Measurements from ENCODE around the gene ZNF584. TPM values are rescaled to one million over a fixed set of nuclear protein-coding genes. Genes with fewer than 3 reads are reported as not detected.

Gene ZNF584
- 7.5 and 13.3 TPM in 2 replicates for total RNA-seq

DNA sequence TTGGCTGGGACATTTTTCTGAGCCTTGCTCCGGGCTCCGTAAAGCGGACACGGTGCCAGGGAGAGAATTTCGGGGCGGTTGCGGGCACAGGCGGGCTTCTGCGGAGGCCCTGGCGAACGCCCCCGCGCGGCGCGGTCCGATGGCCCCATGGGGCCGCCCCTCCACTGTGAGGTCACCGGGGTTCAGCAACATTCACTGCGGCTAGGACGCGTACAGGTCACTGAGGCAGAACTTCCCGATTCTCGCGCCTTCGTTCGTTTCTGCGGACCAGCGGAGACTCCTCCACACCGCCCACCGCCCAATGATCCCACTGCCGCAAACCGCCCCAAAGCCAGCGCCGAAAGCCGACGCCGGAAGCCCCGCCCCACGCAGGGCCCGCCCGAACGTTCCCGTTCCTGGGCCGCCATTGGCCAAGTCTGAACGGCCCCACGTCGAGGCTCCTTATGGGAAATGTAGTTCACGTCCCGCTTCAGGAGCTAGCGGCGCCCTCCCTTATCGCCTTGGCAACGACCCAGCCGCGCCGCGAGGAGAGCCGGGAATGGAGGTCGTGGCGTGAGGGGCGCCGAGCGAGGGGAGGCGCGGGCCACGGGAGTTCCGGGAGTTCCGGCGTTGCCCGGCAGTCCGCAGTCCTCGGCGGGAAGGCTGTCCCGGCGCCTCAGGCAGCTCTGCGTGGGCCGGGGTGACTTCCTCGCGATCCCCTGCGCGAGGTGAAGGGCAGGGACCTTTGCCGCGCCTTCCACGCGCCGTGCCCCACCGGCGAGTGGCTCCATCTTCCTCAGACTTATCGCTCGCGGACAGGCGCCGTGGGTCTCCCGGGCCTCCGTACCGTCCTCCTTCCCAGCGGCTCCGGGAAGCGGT, at the start of gene ZNF584:
Gene ZNF584 (plus strand): TSS at position 498 of the 858 bp plus-strand sequence. CDS start 499 bp downstream, outside the sequence.

DNA sequence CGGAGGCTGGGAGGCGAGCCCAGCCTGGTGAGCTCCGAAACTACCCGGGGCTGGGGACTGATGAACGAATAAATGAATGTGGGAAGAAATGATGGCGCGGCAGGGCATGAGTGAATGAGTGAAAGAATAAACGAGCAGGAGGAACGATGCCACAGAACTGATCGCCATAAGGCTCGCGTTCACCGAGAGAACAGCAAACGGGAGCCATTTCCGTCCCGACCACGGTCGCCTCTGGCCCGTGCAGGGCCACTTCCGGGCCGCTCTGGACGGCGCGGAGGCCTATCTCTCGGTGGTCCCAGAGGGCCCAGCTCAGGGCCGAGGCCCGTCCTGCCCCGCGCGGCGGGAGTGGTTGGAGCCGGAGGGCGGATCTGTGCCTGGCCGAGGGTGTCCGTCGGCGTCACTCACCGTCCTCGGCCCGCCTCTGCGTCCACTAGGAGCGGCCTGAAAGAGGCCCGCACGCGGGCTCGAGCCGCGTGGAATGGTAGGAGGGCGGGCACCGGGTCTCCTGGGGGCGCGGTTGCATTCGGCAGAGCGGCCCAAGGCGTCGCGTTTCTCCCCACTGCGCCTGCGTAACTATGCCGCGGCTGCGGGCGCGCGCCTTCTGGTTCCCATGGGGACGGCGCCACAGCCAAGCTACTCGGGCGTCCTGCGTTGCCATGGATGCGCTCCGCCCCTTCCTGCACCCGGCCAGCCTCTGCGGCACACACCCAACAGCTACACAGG, 46.0 kb upstream of the ZNF584 start, which contains the start of gene ZNF497:
Gene ZNF497 (minus strand): TSS at position 480 of the 723 bp plus-strand sequence. CDS start 5,116 bp downstream, outside the sequence.

DNA sequence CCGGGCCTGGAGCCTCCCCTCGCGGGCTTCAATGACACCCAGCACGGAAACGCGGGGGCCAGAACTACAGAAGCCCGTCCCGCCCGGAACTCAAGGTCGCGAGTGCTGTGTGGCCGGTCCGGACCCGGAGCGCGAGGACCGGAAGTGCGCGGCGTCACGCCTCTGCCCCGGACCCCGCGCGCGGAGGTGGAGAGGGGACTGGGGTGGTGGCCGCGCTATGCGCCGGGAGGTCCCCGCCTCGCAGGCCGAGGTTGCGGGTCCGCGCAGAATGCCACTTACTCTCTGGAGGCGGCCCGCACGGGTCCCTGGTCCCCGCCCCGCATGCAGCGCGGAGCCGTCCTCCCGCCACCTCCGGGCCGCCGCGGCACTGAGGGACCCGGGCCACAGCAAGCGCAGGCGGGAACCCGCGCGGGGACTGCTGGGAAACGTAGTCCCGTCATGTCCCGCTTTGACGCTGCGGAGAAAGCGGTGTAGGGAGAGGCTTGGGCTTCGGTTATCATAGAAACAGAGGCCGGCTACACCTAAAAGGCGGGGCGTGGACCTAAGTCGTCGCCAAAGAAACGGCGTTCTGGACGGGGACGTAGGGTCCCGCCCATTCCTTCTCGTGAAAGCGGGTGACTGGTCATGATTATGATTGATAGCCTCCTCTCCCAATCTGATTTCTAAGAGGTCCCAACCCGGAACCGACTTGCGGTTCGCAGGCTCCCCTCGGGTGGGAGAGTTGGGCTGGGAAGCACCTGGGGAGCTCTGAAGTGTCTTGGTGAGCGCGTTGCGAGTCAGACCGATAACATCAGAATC, 27.6 kb upstream of the ZNF584 start, which contains the start of gene ZNF837:
Gene ZNF837 (minus strand): TSS at position 369 of the 798 bp plus-strand sequence. CDS start 11,698 bp downstream, outside the sequence.

DNA sequence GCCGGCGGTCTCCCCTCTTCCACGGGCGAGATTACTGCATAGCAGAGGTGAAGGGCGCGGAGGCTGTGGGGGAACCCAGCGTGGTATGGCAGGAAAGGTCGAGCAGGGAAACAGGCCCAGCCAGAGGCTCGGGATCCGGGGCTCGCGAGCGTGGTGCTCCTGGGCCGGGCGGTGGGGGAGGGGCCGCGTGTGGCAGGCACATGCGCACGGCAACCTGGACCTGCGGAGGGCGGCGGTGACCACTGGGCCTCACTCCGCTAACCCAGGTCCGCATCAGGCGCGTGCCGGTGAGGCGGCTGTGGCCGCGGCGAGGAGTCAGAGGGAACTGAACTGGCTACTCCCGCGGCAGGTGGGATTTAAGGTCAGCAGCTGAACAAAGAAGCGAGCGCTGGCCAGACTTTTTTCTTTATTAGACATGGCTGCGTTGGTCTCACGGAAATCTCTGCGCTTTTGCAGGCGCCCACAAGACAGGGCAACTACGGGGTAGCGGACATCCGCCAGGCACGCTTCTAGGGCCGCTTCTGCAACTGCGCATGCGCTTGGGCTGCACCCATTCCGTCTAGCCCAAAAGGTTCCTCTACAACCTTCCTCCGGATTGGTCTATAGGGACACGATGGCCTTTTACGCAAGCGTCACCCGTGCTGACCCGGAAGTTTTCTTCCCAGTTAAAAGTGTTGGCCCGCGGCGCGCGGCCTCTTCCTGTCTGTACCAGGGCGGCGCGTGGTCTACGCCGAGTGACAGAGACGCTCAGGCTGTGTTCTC, 21.7 kb upstream of the ZNF584 start, which contains the start of gene RPS5:
Gene RPS5 (plus strand): TSS at position 694 of the 762 bp plus-strand sequence. CDS start 869 bp downstream, outside the sequence.

DNA sequence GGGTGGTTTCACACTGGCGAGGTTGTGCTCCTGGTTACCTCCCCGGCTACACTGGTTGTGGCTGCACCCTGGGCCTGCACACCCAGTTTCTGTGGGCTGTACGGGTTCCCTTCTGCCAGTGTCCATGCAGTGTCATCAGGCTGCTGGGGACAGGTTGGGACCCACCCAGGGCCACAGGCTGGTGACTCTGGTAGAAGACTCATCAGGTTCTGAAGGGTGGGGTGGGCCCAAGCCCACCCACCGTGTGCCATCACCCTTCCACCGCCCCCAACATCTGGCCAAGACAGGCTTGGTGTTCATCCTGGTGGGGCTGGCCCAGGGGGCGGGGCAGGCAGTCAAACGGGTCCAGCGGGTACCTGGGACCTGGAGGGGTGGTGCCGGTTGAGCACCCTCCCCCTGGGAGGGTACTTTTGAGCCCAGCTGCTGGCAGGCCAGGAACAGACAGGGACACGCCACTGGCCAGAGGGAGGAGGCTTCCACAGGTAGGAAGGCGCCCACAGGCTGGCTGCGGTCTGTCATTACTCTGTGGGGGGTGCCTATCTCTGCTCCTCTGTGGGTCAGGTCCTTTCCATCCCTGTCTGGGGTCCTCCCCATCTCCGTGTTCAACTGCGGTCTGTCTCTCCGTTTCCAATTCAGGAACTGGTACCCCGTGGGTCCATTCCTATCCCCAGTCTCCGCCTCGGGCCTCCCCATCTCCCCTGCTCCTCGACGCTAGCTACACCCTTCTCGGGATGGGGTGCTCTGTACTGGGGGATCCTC, 13.1 kb upstream of the ZNF584 start, which contains the start of gene RNF225:
Gene RNF225 (plus strand): TSS at position 437 of the 759 bp plus-strand sequence. CDS start 434 bp downstream, outside the sequence.

DNA sequence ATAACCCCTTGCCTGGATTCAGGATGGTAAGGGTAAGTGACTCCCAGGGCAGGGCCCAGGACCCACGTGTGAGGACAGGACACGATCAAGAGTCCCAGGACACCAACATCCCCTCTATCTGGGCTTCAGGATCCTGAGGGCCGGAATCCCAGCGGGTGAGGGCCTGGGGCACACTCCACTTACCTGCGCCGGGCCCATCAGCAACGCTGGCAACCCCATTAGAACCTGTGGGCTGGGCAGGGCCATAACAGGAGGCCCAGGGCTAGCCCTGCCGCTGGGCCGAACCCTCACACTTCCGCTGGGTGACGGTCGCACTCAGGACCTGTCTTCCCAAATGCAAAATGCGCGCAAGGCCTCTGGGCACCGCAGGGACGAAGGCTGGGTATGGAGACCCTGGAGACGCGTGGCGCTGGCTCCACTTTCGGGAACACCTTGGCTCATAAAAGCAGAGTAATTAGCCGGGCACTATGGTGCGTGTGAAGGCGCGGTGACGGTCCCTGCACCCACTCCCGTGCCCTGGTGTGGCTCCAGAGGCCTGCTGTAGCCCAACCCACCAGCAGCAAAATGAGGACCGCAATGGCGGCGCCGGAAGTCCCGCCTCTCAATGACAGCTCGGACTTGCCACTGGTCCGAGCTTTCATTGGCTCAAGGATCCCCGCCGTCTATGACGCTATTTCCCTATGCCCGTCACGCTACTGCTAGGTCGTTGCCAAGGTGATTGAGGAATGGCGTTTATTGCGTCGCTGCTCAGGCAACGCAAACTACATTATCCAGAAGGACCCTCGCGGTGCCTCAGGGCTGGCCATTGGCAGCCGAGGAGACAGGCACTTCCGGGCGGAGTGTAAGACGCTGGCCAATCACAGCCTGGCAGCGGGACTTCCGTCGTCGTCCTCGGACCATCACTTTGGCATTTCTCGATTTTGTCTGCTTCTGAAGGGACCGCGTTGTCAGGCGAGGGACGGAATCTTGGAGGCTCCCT, 31.4 kb downstream of the ZNF584 start, which contains the start of gene ZNF132:
Gene ZNF132 (minus strand): TSS at position 578 of the 979 bp plus-strand sequence. CDS start 332 bp downstream, at position 246.

DNA sequence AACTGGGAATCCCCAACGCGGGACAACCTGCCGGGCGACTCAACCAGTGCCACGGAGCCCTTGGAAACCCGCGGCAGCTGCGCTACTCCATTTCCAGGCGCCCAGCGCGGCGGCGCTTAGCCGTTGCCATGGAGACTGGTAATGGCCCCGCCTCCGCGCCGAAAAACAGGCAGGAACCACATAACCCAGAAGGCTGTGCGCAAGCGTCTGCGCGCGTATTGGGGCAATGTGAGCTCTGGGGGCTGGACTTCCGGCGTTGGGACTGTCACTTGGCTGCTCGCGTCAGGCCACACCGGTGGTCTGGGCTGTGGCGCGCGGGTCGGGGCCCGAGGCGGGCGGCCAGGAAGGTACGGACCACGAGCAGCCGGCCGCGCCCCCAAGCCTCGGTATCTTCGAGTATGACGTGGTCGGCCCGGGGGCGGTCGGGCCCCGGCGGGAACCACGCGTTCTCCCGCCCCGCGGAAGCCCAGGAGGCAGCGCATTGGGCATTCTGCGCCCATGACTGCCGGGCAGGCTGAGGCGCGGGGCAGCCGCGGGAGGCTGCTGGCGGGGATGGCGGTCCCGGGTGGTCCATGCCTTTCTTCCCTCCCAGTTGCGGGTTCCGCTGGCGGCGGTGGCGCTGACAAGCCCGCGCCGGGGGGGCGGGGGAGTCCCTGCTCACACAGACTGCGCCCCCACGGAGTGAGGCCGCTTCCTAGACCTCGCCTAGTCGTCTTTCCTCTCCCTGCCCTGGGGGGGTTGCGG, 43.1 kb downstream of the ZNF584 start, which contains the start of gene ZNF324B:
Gene ZNF324B (plus strand): TSS at position 265 of the 744 bp plus-strand sequence. CDS start 2,080 bp downstream, outside the sequence.

DNA sequence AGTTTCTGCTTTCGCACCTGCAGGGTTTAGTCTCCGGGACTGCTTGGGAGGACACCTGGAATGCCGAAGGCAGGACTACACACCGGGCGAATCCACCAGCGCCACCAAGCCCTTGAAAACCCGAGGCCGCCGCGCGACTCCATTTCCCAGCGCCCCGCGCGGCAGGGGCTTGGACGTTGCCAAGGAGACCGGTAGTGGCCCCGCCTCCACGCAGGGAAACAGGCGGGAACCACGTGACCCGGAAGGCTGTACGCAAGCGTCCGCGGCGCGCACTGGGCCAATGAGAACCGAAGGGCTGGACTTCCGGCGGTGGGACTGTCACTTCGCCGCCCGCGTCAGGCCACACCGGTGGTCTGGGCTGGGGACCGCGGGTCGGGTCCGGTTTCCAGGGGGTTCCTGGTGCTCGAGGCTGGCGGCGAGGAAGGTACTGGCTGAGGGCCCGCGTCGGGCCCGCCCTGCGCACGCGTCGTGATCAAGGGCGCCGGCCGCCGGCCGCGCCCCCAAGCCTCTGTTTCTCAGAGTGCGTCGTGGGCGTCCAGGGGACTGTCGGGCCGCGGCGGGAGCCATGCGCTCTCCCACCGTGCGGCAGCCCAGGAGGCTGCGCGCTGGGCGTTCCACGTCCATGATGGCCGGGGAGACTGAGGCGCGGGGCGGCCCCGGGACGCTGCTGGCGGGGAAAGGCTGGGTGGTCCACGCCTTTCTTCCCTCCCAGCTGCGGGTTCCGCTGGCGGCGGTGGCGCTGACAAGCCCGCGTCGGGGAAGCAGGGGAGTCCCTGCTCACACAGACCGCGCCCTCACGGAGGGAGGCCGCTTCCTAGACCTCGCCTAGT, 58.5 kb downstream of the ZNF584 start, which contains the start of gene ZNF324:
Gene ZNF324 (plus strand): TSS at position 321 of the 830 bp plus-strand sequence. CDS start 2,106 bp downstream, outside the sequence.

Other genes starting within 250 kb of the ZNF584 start
- 20.5 and 22.0 TPM in 2 replicates for gene ZNF274, start 225.6 kb upstream of the ZNF584 start, total RNA-seq
- gene ZNF544, start 179.7 kb upstream of the ZNF584 start, total RNA-seq: 36.3 and 40.4 TPM in 2 replicates
- 2.1 and 4.0 TPM in 2 replicates for gene ZNF8, start 129.7 kb upstream of the ZNF584 start, total RNA-seq
- 27.1 and 40.8 TPM in 2 replicates for gene ERVK3-1, start 103.3 kb upstream of the ZNF584 start, total RNA-seq
- 1.2 and 3.0 TPM in 2 replicates for gene ZSCAN22, start 81.7 kb upstream of the ZNF584 start, total RNA-seq
- gene A1BG, start 55.2 kb upstream of the ZNF584 start, total RNA-seq: 7.5 and 31.5 TPM in 2 replicates
- gene ZNF497, start 45.9 kb upstream of the ZNF584 start, total RNA-seq: not detected in 2 replicates
- 2.1 and 4.3 TPM in 2 replicates for gene ZNF837, start 27.6 kb upstream of the ZNF584 start, total RNA-seq
- gene RPS5, start 21.4 kb upstream of the ZNF584 start, total RNA-seq: 2,786 and 3,048 TPM in 2 replicates
- gene RNF225, start 13.0 kb upstream of the ZNF584 start, total RNA-seq: not detected in 2 replicates
- gene ZNF132, start 31.5 kb downstream of the ZNF584 start, total RNA-seq: 0.29 and 2.7 TPM in 2 replicates
- 4.9 and 7.3 TPM in 2 replicates for gene ZNF324B, start 43.0 kb downstream of the ZNF584 start, total RNA-seq
- gene ZNF324, start 58.4 kb downstream of the ZNF584 start, total RNA-seq: 9.0 and 11.0 TPM in 2 replicates
- gene ZNF446, start 67.7 kb downstream of the ZNF584 start, total RNA-seq: 14.1 and 25.3 TPM in 2 replicates
- 4.3 and 9.2 TPM in 2 replicates for gene SLC27A5, start 103.3 kb downstream of the ZNF584 start, total RNA-seq
- 8.1 and 11.3 TPM in 2 replicates for gene ZBTB45, start 111.2 kb downstream of the ZNF584 start, total RNA-seq
- gene TRIM28, start 135.4 kb downstream of the ZNF584 start, total RNA-seq: 262 and 433 TPM in 2 replicates
- 110 and 117 TPM in 2 replicates for gene CHMP2A, start 146.5 kb downstream of the ZNF584 start, total RNA-seq
- 39.9 and 63.1 TPM in 2 replicates for gene UBE2M, start 150.0 kb downstream of the ZNF584 start, total RNA-seq
- 10.1 and 12.1 TPM in 2 replicates for gene MZF1, start 164.7 kb downstream of the ZNF584 start, total RNA-seq

Measured in myometrial cell (primary cell).